ENCODE results near the gene PAFAH1B2. TPM values are rescaled to one million over a fixed set of nuclear protein-coding genes. Genes with fewer than 3 reads are reported as not detected.
"Not testable (repeated sequence)": the region's sequence is repeated elsewhere in the genome, so short reads cannot be mapped to it uniquely, and the experiment has no call there.

The PAFAH1B2 gene
- total RNA-seq, 1 donor from 2014 or later, result 161 TPM

DNA sequence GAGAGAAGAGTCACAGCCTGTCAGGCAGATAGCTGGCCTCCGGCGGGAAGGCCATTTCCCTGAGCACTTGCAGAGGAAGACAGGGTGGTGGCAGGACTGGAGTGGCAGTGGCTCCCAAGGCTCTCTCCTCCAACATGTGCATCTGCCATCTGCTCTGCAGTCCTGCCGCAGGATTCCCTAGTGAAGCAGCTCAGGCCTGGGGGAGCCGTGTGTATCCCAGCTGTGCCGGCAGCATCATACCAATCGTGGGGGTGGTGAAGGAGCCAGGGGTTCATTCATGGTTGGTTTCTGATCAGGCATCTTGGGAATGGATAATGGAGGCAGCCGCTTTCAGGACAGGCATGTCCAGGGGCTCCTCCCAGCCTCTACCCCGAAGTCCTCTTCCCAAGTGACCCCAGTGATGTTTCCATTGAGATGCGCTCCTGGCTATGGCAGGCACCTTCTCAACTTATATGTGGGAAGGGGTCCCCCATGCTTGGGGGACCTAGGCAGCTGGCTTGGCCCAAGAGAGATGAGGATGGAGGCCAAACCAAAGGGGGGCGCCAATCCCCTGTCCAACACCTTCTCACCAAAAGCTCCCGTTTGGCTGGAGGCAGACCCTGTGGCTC lies 61.2 kb downstream of the PAFAH1B2 start:
- Mint-ChIP-seq H3K36me3 (ENCODE audit: unreplicated experiment) (peaks cover 5% of the 10 kb centered on the region), H3K27ac (ENCODE audit: unreplicated experiment) (peak overlapping the region; percentile 57), H3K4me3 (ENCODE audit: unreplicated experiment) (no peak overlapping the region), H3K4me1 (ENCODE audit: low read depth, unreplicated experiment) (peaks cover 19% of the 10 kb centered on the region), H3K9me3 (ENCODE audit: unreplicated experiment) (peaks cover 5% of the 10 kb centered on the region), H3K27me3 (ENCODE audit: unreplicated experiment) (peaks cover 3% of the 10 kb centered on the region)
- TF ChIP-seq, protein P1, sequence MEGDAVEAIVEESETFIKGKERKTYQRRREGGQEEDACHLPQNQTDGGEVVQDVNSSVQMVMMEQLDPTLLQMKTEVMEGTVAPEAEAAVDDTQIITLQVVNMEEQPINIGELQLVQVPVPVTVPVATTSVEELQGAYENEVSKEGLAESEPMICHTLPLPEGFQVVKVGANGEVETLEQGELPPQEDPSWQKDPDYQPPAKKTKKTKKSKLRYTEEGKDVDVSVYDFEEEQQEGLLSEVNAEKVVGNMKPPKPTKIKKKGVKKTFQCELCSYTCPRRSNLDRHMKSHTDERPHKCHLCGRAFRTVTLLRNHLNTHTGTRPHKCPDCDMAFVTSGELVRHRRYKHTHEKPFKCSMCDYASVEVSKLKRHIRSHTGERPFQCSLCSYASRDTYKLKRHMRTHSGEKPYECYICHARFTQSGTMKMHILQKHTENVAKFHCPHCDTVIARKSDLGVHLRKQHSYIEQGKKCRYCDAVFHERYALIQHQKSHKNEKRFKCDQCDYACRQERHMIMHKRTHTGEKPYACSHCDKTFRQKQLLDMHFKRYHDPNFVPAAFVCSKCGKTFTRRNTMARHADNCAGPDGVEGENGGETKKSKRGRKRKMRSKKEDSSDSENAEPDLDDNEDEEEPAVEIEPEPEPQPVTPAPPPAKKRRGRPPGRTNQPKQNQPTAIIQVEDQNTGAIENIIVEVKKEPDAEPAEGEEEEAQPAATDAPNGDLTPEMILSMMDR (IDR thresholded peaks at IDR 0.05; ENCODE audit: partially characterized antibody, unreplicated experiment), result no peak
- no peak for DNase-seq

DNA sequence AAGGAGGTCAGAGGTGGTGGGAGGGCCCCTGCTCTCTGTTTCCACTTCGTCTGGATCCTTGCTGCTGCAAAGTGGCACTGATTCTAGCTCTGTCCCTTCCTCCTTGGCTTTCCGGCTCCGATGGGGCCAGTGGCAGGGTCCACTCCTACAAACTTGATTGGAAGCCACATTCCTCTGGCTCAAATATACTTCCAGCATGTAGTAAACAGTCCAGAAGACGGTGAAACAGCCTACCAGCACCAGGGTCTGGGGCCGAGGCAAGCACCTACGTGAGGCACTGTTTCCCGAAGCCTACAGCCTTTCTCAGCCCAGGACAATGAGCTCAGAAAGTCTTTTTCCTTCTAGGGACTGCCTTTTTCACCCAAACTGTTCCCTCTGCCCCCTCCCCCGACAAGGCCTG lies 62.0 kb downstream of the PAFAH1B2 start:
- H3K9me3 Mint-ChIP-seq (ENCODE audit: unreplicated experiment); H3K36me3 Mint-ChIP-seq (ENCODE audit: unreplicated experiment); DNase-seq; H3K4me3 Mint-ChIP-seq (ENCODE audit: unreplicated experiment); H3K27me3 Mint-ChIP-seq (ENCODE audit: unreplicated experiment); H3K27ac Mint-ChIP-seq (ENCODE audit: unreplicated experiment): not testable (repeated sequence)
- peaks cover 17% of the 10 kb centered on the region for H3K4me1 Mint-ChIP-seq (ENCODE audit: low read depth, unreplicated experiment)

DNA sequence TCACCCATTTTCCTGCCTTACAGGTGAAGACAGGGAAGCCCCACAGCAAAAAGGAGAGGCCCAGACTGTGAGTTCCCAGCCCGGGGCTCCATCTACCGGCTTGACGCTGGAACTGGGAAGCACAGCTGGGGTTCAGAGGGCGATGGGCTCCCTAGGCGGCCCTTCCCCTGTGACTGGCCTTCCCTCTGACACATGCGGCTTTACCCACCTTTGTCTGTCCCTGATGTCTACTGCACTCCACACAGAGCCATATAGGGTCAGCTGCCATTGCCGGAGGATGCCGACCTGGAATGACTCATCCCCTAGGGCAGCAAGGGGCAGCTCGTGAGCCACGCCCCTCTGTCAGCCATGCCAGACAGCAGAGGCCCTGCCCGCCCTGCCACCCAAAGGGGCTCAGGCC lies 62.8 kb downstream of the PAFAH1B2 start:
- H3K36me3 Mint-ChIP-seq (ENCODE audit: unreplicated experiment); H3K4me3 Mint-ChIP-seq (ENCODE audit: unreplicated experiment); H3K9me3 Mint-ChIP-seq (ENCODE audit: unreplicated experiment); H3K27me3 Mint-ChIP-seq (ENCODE audit: unreplicated experiment); DNase-seq; H3K27ac Mint-ChIP-seq (ENCODE audit: unreplicated experiment): not testable (repeated sequence)
- peaks cover 17% of the 10 kb centered on the region for H3K4me1 Mint-ChIP-seq (ENCODE audit: low read depth, unreplicated experiment)

DNA sequence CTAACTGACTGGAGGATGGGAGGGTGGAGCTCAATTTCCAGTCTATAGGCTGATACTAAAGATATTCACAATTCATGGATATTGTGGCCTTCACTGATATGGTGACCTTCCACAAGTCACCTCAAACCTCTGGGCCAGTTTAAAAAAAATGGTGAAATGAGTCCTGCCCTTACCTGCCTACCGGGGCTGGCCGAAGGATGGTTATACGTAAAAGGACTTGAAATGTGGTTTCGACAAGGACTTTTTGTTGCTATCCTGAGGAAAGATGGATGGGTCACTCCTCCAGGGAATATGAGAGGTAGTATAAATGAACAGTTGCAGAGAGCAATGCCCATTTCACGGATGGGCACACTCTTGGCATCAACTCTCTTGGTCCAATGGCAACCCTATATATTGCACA lies 63.4 kb downstream of the PAFAH1B2 start:
- H3K9me3 Mint-ChIP-seq (ENCODE audit: unreplicated experiment); H3K27me3 Mint-ChIP-seq (ENCODE audit: unreplicated experiment); H3K4me3 Mint-ChIP-seq (ENCODE audit: unreplicated experiment); DNase-seq; H3K27ac Mint-ChIP-seq (ENCODE audit: unreplicated experiment); H3K36me3 Mint-ChIP-seq (ENCODE audit: unreplicated experiment): not testable (repeated sequence)
- H3K4me1 Mint-ChIP-seq (ENCODE audit: low read depth, unreplicated experiment), result peaks cover 17% of the 10 kb centered on the region

DNA sequence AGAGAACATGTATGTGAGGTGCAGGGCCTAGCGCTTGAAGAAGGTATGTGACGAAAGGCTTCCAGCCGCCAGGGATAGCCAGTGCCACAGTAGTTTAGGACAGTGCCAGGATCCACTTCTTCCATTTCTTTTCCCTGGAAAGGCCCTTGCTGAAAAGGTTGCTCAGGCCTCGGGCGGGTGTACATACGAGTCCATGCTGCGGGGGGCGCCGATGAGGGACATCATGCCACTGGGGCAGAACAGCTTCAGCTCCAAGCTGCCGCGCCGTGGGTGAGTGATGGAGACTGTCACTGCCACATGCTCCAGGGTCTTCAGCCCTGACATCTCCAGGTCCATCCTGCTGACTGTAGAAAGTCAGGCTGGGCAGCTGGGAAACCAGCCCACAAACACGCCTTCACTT lies 64.6 kb downstream of the PAFAH1B2 start:
- H3K27ac Mint-ChIP-seq (ENCODE audit: unreplicated experiment); H3K27me3 Mint-ChIP-seq (ENCODE audit: unreplicated experiment); H3K4me3 Mint-ChIP-seq (ENCODE audit: unreplicated experiment); H3K36me3 Mint-ChIP-seq (ENCODE audit: unreplicated experiment); DNase-seq; H3K9me3 Mint-ChIP-seq (ENCODE audit: unreplicated experiment): not testable (repeated sequence)
- H3K4me1 Mint-ChIP-seq (ENCODE audit: low read depth, unreplicated experiment), result peaks cover 17% of the 10 kb centered on the region

DNA sequence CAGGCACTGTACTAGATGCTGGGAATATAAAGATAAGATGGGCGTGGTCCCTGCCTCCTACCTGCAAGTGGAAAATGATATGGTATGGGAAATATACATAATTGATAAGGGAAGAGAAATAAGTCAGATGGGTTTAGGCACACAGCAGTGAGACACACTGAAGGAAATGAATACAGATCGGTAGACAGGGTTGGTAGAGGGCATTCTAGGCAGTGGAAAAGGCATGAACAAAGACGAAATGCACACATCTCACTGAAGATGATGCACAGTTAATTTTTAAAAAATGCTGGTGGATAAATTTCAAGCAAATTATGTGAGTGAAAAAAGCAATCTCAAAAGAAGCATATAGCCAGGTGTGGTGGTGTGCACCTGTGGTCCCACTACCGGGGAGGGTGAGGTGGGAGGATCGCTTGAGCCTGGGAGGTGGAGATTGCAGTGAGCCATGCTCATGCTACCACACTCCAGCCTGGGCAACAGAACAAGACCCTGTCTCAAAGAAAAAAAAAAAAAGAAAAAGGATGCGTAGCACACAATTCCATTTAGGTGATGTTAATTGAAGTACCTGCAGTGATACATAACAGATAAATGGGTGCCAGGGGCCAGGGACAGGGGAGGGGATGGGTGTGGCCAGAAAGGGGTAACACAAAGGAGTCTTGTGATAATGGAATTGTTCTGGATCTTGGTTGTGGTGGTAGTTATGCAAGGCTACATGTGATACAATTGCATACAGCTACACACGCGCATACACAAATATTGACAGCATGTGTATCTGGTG lies 65.5 kb downstream of the PAFAH1B2 start:
- peaks cover 13% of the 10 kb centered on the region for H3K4me1 Mint-ChIP-seq (ENCODE audit: low read depth, unreplicated experiment)
- not testable (repeated sequence) for H3K9me3 Mint-ChIP-seq (ENCODE audit: unreplicated experiment); DNase-seq; H3K27me3 Mint-ChIP-seq (ENCODE audit: unreplicated experiment); H3K27ac Mint-ChIP-seq (ENCODE audit: unreplicated experiment); H3K4me3 Mint-ChIP-seq (ENCODE audit: unreplicated experiment); H3K36me3 Mint-ChIP-seq (ENCODE audit: unreplicated experiment)

DNA sequence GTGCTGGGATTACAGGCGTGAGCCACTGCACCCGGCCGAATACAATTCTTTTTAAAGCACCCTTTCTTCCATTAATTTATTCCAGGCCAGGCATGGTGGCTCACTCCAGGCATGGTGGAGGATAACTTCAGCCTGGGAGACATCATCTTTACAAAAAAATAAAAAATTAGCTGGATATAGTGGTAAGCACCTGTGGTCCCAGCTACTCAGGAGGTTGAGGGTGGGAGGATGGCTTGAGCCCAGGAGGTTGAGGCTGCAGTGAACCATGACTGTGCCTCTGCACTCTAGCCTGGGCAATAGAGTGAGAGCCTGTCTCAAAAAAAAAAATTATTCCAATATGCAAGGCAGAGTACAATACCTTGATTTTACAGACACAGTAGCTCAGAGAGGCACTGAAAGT lies 66.5 kb downstream of the PAFAH1B2 start:
- H3K9me3 Mint-ChIP-seq (ENCODE audit: unreplicated experiment), result no peaks in the 10 kb centered on the region
- TF ChIP-seq, protein P1 (IDR thresholded peaks at IDR 0.05; ENCODE audit: partially characterized antibody, unreplicated experiment), result no peak
- H3K4me1 Mint-ChIP-seq (ENCODE audit: low read depth, unreplicated experiment), result peaks cover 3% of the 10 kb centered on the region
- no peak overlapping the region for H3K4me3 Mint-ChIP-seq (ENCODE audit: unreplicated experiment)
- H3K36me3 Mint-ChIP-seq (ENCODE audit: unreplicated experiment), result peaks cover 10% of the 10 kb centered on the region
- no peak for DNase-seq
- H3K27ac Mint-ChIP-seq (ENCODE audit: unreplicated experiment), result no peak overlapping the region
- peaks cover 3% of the 10 kb centered on the region for H3K27me3 Mint-ChIP-seq (ENCODE audit: unreplicated experiment)

Measured in glutamatergic neuron (in vitro differentiated cells).